Retinal pigment epithelial cell (primary cell): Measurements from ENCODE around the gene NSD1.

Source experiments
- DNase-seq: peaks from one replicate; pipeline ENCODE4 v3.0.0-alpha.2; 2010; ENCODE audit warnings: low read depth
- H3K4me3 ChIP-seq: 2 replicates; pipeline ENCODE4 v1.5.1; 2011; ENCODE audit warnings: mild to moderate bottlenecking, low read length, control low read depth, moderate library complexity
- CTCF ChIP-seq: conservative IDR thresholded peaks from 2 replicates; pipeline ENCODE4 v1.5.1; 2011; ENCODE audit warnings: low read depth, low read length, control low read depth, inconsistent platforms

The NSD1 gene

DNA sequence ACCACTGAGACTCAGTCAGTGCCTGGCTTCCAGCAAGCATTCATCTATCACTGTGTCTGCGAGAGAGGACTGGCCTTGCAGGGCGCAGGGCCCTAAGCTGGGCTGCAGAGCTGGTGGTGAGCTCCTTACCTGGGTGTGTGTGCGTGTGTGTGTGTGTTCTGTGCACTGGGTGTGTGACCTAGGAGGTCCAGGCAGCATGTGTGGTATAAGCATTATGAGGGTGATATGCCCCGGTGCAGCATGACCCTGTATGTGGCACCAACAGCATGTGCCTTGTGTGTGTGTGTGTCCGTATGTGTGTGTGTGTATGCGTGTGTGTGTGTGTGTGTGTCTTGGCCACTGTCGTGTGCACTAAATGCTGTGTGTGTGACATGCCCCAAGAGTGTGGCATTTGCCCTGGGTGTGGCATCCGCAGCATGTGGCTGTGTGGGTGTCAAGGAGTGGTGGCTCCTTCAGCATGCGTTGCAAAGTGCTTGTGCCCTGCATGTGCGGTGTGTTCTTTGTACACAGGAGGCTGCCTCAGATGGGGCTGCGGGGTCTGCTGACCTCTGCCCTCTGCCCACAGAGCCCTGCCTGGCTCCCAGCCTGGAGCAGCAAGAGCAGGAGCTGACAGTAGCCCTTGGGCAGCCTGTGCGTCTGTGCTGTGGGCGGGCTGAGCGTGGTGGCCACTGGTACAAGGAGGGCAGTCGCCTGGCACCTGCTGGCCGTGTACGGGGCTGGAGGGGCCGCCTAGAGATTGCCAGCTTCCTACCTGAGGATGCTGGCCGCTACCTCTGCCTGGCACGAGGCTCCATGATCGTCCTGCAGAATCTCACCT lies 43.5 kb upstream of the NSD1 start:
- H3K4me3 ChIP-seq = no peak overlapping the region
- TF ChIP-seq CTCF = no peak
- no peak for DNase-seq

GRCh38 chr5:177090813-177091212 lies 42.8 kb upstream of the NSD1 start:
- no peak overlapping the region for H3K4me3 ChIP-seq
- no peak for DNase-seq

GRCh38 chr5:177091232-177091631 lies 42.3 kb upstream of the NSD1 start:
- no peak overlapping the region for H3K4me3 ChIP-seq
- no peak for TF ChIP-seq CTCF
- DNase-seq = no peak

More at GRCh38 chr5:177090813-177091212, 42.8 kb upstream of the NSD1 start:
- no peak for TF ChIP-seq CTCF

DNA sequence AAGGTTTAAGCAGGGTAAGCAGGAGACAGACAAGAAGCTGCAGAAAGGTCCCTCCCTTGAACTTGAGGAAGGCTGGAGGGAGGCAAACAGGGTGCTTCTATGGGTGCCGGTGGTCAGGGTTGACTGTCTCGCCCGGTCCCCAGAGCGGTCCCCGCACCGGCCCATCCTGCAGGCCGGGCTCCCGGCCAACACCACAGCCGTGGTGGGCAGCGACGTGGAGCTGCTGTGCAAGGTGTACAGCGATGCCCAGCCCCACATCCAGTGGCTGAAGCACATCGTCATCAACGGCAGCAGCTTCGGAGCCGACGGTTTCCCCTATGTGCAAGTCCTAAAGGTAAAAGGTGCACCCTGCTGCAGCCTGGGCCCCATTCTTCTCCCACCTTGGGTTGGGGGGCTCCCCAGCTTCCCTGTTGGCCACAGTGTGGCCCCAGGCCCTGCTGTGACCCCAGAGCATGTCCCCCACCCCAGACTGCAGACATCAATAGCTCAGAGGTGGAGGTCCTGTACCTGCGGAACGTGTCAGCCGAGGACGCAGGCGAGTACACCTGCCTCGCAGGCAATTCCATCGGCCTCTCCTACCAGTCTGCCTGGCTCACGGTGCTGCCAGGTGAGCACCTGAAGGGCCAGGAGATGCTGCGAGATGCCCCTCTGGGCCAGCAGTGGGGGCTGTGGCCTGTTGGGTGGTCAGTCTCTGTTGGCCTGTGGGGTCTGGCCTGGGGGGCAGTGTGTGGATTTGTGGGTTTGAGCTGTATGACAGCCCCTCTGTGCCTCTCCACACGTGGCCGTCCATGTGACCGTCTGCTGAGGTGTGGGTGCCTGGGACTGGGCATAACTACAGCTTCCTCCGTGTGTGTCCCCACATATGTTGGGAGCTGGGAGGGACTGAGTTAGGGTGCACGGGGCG lies 41.1 kb upstream of the NSD1 start:
- TF ChIP-seq CTCF = no peak
- no peak overlapping the region for H3K4me3 ChIP-seq
- DNase-seq = no peak

GRCh38 chr5:177093082-177093712 lies 40.4 kb upstream of the NSD1 start:
- TF ChIP-seq CTCF = no peak
- DNase-seq = no peak
- H3K4me3 ChIP-seq = no peak overlapping the region

DNA sequence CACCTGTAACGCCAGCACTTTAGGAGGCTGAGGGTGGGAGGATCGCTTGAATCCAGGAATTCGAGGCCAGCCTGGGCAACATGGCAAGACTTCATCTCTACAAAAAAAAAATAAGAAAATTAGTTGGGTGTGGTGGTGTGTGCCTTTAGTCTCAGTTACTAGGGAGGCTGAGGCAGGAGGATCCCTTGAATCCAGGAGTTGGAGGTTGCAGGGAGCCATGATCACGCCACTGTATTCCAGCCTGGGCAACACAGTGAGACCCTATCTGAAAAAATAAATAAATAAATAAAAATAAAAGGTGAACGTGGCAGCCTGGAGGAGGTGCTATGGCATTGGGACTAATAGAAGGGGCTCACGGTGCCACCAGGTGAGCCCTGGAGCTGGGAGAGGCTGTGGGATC lies 39.8 kb upstream of the NSD1 start:
- no peak for TF ChIP-seq CTCF
- no peak overlapping the region for H3K4me3 ChIP-seq
- DNase-seq = no peak
